HG03095 (cell line): ENCODE results near the gene TNNT3.

ENCODE experiments used
- ATAC-seq: cut with Tn5 transposase; IDR thresholded peaks from one replicate; pipeline ENCODE4 v1.9.1; 2021; ENCODE audit warnings: moderate library complexity; ENCODE audit not compliant: unreplicated experiment

TNNT3 gene

DNA sequence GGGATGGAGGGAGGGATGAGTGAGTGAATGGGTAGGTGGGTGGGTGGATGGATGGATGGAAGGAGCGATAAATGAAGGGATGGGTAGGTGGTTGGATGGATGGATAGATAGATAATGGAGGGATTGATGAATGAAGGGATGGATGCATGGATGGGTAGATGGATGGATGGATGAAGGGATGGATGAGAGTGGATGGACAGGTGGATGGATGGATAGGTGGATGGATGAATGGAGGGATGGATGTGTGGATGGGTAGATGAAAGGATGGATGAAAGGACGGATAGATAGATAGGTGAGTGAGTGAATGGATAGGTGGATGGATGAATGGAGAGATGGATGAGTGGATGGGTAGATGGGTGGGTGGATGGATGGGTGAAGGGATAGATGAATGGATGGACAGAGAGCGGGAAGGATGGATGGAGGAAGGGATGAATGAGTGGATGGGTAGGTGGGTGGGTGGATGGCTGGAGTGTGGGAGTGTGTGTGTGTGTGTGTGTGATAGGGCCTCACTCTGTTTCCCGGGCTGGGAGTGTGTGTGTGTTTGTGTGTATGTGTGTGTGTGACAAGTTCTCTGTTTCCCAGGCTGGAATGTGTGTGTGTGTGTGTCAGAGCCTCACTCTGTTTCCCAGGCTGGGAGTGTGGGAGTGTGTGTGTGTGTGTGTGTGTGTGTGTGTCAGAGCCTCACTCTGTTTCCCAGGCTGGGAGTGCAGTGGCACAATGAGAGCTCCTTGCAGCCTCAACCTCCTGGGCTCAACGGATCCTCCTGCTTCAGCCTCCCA is 25.7 kb upstream of the TNNT3 start:
- ATAC-seq, result no peak

DNA sequence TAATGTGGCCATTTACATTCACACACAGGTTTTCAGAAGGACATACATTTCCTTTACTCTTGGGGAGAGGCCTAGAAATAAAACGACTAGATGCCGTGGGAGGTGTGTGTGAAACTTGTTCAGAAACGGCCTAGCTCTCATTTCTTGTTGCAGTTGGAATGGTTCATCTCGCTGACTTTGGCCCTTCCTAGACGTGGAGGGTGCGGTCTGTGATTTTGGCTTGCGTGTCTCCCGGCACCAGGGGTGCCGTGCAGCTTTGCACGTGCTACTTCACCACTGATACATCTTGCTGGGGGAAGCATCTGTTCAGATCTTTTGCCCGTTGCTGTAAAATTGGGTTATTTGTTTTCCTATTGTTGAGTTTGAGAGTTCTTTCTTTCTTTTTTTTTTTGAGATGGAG is 24.7 kb upstream of the TNNT3 start:
- no peak for ATAC-seq

- ATAC-seq, result no peak
Measured at GRCh38 chr11:1896468-1896867, 23.0 kb upstream of the TNNT3 start.

DNA sequence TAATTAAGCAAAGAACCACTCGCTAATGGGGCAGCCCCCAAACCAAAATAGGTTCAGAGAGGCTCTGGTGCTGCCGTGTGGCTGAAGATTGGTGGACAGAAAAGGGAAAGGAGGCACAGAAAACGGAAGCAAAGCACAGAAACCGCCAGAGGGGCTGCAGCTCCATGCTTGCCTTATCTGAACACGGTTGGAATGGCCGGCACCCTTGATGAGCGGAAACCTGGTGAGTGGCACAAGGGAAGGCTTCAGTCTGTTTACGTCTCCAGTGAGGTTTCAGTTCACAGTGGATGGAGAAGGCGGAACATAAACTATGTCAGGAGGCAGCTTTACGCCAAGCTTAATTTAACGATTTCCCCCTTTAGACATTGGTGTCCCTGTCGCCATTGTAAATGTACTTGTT is 22.6 kb upstream of the TNNT3 start:
- no peak for ATAC-seq

GRCh38 chr11:1899090-1899489 is 20.4 kb upstream of the TNNT3 start:
- no peak for ATAC-seq

DNA sequence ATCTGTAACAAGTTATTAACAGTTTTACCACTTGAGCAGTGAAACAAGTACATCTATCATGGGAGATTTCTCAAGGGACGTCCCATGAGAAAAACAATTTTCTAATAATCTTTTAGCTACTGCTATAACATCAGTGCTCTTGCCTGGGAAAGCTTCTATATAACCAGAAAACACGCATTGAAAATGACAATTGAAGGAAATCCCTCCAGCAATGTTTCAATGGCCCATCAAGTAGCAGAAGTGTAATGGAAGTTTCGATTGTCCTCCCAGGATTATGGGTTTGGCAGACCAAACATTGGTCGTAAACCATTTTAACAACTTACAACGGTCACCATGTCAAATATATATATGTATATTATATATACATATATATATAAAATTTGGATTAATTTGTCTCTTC is 19.8 kb upstream of the TNNT3 start:
- no peak for ATAC-seq

DNA sequence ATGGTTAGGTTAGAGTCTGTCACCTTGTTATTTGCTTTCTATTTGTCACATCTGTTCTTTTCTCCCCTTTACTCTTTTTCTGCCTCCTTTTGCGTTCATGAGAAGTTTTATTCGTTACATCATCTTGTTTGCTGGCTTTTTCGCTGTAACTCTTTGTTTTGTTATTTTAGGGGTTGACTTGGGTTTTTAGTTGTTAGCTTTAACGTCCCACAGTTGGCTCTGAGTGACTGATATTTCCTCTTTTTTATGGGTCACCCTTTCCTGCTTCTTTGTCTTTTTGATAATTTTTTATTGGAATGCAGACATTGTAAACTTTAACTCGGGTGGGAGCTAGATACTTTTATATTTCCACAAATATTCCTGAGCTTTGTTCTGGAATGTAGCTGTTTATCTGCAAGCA is 13.3 kb upstream of the TNNT3 start:
- ATAC-seq, result no peak

DNA sequence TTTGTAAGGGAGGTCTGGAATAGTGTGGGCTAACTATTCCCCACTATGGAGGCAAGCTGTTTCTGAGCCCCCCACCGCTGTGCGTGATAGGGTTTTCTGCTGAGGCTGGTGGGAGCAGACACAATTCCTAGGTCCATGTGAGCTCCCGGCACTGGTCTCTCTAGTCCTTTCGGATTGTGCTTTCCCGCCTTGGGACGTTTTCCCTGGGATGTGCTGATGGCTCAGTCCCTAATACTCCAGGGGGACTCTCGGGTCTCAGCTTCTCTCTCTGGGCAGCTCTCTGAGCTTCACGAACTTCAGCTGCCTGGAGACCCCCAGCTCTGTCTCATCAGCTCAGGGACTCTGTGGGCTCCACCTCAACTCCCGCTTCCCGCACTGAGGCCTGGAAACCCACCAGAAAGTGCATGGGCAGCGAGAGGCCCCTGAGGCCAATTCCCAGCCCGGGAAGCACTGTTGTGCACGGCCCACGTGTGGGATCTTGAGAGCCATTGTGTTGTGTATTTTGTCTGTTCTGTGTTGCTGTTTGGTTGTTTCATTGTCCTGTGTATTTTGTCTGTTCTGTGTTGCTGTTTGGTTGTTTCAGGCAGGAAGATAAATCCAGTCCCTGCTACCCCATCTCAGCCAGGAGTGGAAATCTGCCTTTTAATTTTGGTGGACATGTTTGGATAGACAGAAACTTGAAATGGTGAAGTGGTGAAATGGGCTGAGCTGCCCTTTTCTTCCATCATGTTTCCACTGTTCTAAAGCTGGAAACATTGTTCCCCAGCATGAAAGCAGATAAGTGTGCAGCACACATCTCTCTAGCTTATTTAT is 12.7 kb upstream of the TNNT3 start:
- no peak for ATAC-seq

DNA sequence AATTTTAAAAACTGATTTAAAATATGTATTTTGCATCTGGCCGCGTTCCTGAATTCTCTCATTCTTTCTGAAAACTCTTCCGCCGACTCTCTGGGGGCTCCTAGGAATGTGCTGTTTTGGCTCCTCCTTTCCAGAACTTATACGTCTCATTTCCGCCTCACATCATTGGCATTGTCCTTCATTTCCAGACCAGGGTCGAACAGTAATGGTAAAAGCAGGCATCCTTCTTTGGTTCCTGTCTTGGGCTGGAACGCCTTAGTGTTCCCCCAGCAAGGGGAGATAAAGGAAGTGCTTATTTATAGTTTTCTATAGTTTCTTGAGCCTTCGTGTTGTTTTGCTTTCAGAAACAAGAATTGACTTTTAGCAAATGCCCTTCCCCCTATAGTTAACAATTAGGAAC is 10.9 kb upstream of the TNNT3 start:
- ATAC-seq, result no peak

GRCh38 chr11:1909524-1909923 is 10.0 kb upstream of the TNNT3 start:
- no peak for ATAC-seq

DNA sequence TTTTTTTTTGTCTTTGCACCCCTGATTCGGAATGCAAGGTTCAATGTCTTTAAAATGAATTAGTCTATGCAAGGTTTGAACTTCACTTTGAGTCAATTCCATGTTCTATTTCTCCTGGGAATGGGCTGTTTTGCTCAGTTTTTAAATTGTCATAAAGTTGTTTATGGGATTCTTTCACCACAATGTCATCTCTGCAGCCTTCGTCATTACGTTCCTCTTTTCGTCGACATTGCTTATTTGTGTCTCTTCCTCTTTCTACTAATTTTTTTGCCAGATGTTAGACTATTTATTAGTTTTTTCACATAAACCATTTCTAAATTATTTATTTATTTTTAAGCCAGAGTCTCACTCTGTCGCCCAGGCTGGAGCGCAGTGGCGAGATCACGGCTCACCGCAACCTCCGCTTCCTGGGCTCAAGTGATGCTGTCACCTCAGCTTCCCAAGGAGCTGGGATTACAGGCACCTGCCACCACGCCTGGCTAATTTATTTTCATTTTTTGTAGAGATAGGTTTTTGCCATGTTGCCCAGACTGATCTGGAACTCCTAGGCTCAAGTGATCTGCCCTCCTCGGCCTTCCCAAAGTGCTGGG is 7.1 kb upstream of the TNNT3 start:
- ATAC-seq, result no peak

- no peak for ATAC-seq
Measured at GRCh38 chr11:1913271-1914060, 6.0 kb upstream of the TNNT3 start.

DNA sequence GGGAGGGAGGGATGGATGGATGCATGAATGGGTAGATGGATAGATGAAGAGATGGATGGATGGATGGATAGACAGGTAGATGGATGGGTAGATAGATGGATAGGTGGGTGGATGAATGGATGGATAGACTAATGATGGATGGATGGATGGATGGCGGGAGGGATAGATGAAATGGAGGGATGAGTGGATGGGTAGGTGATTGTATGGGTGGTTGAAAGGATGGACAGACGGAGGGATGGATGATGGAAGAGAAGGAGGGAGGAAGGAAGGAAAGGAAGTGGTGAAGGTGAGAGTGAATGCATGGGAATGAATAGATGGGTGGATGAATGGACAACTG is 3.7 kb upstream of the TNNT3 start:
- no peak for ATAC-seq

GRCh38 chr11:1916132-1916985 is 3.1 kb upstream of the TNNT3 start:
- no peak for ATAC-seq

DNA sequence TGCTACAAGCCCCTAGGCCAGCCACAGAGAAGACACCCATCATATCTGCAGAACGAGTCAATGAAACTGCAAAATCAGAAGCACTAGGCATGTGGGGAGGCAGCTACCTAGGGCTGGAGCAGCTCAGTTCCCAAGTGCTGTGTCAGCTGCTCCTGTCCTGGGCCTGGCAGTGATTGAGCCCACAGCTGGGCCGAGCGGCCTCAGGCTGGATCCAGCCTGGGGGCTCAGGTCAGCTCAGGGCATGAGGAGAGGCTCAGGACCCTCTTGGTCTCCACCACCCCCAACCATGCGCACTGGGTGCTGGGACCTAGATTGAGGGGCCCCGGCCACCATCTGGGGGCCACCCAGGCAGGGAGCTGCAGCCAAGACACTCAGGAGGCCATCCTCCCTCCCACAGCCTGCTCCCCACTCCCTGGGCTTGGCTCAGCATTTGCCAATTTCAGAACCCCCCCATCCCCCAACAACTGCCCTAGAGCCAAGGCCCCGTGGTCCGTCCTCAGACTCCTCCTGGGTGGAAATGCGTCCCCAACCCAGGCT is 2.4 kb upstream of the TNNT3 start:
- no peak for ATAC-seq

GRCh38 chr11:1917523-1918435 is 1.7 kb upstream of the TNNT3 start:
- ATAC-seq, result no peak

- ATAC-seq, result no peak
Measured at GRCh38 chr11:1918436-1919315, 827 bp upstream of the TNNT3 start.
